GM19468 (cell line): Measurements from ENCODE around the gene UCP3.

Experiments
- ATAC-seq: cut with Tn5 transposase; IDR thresholded peaks from one replicate; pipeline ENCODE4 v1.9.1; 2021; ENCODE audit warnings: mild to moderate bottlenecking, moderate library complexity, moderate number of reproducible peaks; ENCODE audit not compliant: unreplicated experiment; ENCODE audit errors: extremely low read depth

Gene UCP3

DNA sequence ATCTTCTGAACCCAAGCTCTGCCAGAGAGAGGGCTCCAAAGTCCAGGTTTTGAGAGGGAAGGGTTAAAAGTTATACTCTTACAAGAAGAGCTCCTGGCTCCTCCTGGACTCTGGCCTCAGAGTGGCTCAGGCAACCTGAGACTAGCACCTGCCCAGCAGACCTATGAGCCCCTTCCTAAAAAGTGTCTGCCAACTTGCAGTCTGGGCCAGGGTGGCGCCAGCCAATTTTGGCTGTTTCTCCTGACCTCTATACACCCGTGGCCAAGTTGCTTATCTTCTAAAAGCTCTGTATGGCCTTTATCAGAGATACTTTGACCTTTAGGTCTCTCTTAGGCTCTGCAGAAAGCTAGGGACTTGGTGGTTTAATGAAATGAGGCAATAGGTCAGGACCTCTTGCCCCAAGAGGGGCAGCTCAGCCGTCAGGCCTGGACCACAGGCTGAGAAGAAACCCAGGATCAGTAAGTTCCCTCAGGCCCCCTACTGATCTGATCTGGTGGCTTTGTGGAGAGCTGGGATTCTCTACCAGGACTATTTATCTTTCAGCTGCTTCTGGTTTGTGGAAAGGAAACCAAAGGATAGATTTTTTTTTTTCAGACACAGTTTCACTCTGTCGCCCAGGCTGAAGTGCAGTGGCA is 10.3 kb upstream of the UCP3 start:
- ATAC-seq, result no peak

- no peak for ATAC-seq
Measured at GRCh38 chr11:74018331-74019005, 9.6 kb upstream of the UCP3 start.

GRCh38 chr11:74017631-74018030 is 8.7 kb upstream of the UCP3 start:
- ATAC-seq, result no peak

- ATAC-seq, result no peak
Measured at GRCh38 chr11:74015919-74016684, 7.2 kb upstream of the UCP3 start.

- no peak for ATAC-seq
Measured at GRCh38 chr11:74014880-74015279, 6.0 kb upstream of the UCP3 start.

DNA sequence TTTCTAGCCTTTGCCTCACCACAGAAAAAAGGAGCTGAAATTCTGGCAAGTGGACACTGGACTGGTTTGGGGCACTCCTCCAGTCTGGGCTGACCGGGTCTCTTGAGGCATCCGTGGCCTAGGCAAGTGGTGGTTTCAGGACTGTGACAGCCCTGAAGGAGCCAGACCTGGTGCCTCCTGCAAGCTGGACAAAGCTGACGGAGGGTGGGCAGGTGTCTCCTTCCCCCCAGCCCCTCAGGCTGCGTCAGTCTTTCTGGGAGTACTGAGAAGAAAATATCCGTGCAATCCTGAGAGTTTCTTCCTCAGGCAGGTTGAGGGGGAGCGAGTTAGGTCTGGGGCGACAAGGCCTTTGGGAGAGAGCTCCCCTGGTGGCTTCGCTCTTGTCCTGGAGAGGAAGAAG is 4.3 kb upstream of the UCP3 start:
- ATAC-seq, result no peak

- no peak for ATAC-seq
Measured at GRCh38 chr11:74012074-74012809, 3.4 kb upstream of the UCP3 start.

DNA sequence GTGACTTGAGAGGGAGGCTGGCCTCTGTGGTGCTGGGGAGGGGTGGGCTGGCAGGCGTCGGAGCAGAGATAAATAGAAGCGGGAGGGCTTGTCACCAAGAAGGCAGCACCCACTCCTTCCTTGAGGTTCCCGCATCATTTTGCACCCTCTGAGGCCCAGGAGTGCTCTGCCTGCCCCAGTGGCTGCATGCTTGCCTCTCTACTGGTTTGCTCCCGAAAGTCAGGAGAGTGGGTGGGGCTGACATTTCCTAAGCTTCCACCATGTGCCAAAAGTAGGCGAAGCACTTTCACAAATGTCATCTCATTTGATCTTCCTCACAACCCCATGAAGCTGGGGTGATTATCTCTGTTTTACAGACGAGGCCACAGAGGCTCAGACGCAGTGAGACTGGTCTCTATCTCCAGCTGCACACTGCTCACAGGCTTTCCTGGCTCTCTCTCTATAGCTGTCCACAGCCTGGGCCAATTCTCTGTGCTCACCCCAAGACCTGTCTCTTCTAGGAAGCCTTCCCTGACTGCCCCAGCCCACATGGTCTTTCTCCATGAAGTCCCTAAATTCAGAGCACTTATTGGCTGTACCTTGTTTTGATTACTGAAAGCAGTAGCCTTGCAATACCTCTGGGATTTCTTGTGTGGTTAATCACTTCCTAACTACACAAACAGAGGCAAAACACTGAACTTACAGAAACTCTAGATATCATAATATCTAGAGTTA is 2.6 kb upstream of the UCP3 start:
- ATAC-seq, result no peak

DNA sequence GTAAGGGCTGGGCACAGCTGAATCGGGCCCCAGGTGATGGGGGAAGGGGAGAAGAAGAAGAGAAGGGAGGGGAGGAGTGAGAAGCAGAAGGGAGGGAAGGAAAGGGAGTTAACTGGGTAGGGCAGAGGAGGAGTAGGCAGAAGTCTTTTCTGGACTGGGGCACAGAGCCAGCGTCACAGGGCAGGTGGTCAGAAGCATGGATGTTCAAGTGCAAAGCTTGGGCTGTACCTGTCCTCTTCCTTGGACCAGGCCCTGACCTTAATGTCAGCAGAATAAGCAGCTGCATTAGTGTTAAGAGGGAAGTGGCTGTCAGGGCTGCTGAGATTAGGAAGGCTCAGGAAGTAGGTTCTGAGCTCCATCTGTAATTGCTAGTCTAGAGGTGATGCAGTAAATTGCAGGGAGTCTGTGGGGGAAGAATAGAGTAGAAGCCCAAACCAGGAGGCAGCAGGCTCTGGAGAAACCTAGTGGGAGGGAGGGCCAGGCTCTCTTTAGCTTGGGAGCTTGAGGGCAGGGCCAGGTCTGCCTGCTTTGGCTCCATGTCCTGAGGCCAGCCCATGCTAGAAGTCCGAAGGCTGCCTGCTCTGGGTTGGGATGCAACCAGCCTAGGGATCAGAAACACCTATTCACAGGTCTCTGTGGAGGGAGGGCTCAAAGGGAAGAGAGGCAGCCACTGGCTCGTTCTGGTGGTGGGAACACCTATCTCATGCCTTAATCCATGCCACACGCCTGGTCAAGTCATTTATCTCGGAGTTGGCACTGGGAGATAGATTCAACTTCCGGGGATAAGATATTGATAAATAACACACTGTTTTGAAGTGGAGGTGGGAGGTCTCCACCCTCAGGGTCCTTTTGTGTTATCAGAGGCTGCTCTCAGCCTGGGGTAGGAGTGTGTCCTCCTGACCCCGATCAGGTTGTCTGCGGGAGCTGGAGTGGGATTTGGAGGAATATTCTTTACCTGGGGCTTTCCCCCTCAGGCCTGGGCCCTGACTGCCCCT is 1.7 kb upstream of the UCP3 start:
- no peak for ATAC-seq

DNA sequence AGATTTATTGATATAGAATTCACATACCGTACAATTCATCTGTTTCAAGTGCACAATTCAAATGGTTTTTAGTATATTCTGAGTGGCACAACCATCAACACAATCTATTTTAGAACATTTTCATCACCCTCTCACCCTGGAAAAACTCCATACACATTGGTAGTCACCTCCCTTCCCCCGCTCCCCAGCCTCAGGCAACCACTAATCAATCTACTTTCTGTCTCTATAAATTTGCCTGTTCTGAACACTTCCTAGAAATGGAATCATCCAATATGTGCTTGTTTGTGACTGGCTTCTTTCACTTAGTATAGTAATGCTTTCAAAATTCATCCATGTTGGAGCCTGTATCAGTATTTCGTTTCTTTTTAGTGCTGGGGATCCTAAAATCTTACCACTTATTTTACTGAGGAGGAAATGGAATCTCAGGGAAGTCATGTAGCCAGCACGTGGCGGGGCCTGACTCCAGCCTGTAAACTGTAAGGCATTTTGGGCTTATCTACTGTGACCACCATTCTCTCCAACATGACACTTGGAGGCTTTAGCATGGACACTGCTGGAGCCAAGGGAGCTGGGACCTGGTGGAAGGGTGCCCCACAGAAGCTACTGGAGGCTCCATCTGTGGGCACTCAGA is 905 bp upstream of the UCP3 start:
- no peak for ATAC-seq

DNA sequence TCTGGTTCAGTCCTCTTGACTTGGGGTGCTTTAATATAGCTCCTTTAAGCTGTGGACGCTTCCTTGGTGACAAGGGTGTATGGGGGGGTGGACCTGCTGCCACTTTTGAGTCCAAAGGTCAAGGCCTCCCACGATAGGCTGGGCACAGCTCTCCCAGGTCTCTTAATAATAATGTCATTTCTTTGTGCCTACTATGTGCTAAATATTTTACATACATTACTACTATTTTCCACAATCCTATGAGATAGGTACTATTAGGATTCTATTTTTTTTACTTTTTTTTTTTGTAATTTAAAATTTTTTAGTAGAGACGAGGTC is 304 bp upstream of the UCP3 start:
- no peak for ATAC-seq

DNA sequence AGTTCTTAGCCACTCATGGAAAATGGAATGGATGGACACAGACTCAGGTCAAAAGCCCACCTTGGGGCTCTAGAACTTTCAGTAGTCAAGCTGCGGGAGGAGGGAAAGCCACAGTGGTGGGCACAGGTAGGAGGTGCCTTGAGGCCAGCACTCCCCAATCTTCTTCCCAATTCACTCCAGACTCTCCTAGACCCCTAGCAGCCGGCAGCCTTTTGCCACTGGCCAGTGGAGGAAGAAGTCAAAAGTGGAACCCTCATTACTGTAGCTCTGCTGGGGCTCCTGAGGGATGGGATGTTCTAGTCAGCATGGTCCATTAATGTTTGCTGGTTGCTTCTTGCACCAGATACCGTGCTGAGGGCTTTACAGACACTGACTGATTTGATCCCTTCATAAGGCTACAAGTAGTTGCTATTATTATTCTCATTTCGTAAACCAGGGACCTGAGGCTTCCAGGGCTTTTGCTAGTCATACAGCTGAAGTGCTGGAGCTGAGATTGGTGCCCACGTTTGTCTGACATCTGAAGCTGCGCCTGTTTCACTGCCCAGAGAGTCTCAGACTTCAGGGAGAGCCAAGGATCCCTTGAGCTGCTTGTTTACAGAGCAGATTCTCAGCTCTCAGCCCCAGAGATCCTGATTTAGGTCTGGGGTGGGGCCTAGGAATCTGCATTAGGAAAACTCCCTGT is 1.1 kb downstream of the UCP3 start:
- no peak for ATAC-seq

GRCh38 chr11:74006743-74007304 is 2.1 kb downstream of the UCP3 start:
- no peak for ATAC-seq

- ATAC-seq, result no peak
Measured at GRCh38 chr11:74005721-74006517, 3.0 kb downstream of the UCP3 start.

DNA sequence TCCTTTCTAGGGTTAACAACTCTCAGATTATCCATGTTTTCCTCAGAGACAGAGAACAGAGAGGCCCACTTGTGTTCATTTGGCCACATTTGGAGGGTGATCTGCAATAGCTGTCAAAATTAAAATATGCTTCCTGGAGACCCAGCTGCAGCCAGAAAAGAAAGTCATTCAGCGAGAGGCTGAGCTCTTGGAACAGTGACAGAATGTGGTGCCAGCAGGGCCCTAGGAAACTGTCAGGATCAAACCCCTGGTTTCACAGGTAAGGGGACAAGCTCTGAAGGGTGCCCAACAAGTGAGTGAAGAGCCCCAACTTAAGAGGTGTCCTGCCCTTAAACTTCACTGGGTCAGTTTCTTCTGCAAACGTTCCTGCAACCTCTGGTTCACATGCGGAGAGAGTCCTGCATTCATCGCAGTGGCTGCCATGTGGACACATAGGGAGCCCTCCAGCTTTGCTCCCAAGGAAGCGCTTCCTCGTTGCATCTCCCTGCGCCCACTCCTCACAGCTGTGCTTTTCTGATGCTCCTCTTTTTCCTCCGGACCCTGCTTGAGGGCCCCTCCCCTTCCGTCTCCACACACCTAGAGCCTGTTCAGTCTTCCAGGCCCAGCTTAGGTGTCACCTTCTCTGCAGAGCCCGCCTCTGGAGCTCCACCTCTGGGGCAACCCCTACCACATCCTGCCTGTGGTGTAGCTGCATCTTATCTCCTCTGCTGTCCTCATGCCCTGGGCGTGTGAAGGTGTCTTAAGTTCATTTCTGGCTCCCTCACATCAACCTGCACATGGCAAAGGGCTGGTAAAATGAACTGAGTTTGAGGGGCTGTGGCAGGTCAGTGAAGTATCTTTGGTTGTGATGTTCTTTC is 3.9 kb downstream of the UCP3 start:
- ATAC-seq, result no peak

GRCh38 chr11:74004046-74004695 is 4.7 kb downstream of the UCP3 start:
- ATAC-seq, result no peak
